GM18502 (cell line): ENCODE measurements around the gene NLK.
"Not testable (repeated sequence)": the region's sequence is repeated elsewhere in the genome, so short reads cannot be mapped to it uniquely, and the experiment has no call there.

ENCODE experiments used
- ATAC-seq: cut with Tn5 transposase; IDR thresholded peaks from one replicate; pipeline ENCODE4 v1.9.1; 2021; ENCODE audit warnings: mild to moderate bottlenecking; ENCODE audit not compliant: unreplicated experiment, poor library complexity

Gene NLK

DNA sequence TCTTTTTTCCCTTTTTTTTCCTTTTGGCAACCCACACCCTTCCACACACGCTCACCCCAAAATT lies at the start of gene NLK:
Gene NLK (plus strand): TSS at position 21 of the 64 bp plus-strand sequence. CDS start 197 bp downstream, outside the sequence.
- no peak for ATAC-seq

DNA sequence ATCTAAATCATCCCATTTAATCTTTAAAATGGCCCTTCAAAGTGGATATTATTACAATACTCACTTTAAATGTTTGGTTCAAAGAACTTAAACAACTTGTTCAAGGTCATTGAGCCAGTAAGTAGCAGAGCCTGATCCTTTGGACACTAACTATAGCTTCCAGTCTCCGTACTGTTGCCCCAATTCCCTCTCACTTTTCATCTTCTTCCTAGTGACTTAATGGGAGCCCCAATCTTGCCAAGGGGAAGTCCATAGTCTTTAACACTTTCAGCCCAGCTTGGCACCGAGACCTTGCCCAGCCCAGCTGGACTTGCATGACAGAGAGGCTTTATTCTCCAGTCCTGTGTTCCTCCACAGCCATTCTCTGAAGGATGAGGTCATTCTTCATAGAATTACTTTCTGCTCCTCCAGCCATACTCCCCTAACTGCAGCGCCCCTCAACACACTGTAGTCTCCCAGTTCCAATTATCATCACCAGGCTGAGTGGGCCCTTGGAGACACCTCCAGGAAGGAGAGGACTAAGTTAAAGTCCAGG lies 49.2 kb upstream of the NLK start:
- no peak for ATAC-seq

DNA sequence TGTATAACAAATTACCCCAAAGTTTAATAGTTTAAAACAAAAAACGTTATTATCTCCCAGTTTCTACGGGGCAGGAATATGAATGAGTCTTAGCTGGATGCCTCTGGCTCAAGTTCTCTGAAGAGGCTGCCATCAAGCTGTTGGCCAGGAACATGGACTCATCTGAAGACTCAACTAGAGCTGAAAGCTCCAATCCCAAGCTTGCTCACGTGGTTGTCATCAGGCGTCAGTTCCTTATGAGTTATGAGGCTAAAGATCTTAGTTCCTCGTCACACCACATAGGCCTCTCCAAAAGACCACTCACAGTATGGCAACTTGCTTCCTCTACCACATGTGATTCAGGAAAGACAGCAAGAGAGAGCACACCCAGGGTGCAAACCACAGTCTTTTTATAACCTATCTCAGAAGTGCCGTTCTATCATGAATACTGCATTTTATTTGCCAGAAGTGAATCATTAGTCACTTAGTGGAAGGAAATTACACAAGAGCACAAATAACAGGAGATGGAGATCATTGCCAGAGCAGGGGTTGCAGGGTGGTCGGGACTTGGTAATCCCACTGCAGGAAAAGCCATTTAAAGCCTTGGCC lies 48.7 kb upstream of the NLK start:
- no peak for ATAC-seq

DNA sequence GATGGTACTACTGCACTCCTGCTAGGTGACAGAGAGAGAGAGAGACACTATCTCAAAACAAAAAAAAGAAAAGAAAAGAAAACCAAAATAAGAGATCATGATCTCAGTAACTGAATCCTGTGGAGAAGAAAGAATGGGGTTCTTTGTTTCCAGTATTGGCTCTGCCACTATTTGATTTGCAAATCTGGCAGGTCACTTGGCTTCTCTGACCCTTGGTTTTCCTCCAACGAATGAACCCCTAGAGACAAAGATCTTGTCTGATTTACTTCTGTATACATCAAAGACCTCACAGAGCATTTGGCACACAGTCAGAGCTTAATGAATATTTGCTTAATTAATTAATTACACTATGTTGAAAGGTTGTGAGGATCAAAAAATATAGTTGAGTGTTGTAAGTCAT lies 47.9 kb upstream of the NLK start:
- ATAC-seq: no peak

DNA sequence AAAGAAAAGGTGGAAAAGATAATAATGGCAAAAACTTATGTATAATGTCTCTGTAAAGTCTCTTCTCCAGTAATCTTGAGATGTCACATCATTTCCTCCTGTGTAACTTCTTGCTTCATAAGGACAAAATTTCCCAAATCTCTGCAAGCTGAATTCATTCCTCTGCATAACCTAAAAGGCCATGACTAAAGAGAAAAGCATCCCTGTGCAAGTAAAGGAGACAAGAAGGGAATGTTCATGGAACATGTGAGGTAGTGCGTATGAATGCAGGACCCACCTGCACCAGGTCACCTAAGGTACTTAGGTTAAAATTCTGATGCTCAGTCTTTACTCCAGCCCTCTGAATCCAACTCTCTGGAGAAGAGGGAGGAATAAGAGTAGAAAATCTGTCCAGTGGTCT lies 46.9 kb upstream of the NLK start:
- ATAC-seq: no peak

DNA sequence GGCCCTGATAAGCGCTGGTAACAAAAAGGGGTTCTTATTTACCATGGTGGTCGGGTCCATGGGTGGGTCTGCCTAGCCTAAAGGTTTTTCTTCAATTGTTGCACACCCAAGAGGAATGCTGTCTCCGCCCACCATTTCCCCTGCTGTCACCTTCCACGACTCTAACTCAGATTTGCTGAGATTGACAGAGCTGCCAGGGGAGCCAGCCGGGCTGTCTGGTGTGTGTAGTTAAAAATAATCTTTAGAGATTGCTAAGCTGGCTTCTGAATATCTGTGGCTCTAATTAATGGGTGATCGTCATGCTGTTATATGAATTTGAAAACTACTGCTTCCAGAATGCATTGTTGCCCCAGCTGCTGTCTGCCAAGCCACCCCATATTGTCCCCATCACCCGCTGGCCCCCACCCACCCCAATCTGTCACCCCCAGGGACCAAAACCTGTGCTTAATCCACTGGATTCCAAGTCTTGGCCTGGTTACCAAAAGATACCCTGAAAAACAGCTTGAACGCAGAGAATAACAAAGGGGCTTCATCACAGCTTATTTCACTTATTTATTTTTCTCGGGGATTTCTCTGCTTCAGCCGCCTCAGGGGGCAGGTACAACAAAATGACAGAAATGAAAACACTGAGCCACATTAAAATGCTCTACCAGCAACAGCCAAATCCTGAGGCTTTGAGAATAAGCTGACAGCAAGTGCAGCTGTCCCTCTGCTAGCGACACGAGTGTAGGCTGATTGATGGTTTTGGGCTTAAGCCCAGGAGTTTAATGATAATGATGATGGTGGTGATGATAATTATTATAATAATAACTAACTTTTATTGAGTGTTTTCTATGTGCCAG lies 46.1 kb upstream of the NLK start:
- no peak for ATAC-seq

DNA sequence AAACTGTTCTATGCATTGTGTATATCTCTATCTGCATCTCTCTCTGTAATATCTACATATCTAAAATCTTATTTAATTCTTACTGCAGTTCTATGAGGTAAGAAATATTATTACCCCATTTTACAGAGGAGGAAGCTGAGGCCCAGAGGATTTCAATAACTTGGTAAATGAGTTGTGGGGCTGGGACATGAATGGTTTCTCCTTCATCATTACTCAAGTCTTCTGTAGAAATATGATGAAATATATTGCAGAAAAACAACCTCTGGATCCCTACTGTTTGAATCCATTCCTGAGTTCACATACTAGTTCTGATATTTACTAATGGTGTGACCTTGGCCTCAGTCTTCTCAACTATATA lies 45.5 kb upstream of the NLK start:
- no peak for ATAC-seq

DNA sequence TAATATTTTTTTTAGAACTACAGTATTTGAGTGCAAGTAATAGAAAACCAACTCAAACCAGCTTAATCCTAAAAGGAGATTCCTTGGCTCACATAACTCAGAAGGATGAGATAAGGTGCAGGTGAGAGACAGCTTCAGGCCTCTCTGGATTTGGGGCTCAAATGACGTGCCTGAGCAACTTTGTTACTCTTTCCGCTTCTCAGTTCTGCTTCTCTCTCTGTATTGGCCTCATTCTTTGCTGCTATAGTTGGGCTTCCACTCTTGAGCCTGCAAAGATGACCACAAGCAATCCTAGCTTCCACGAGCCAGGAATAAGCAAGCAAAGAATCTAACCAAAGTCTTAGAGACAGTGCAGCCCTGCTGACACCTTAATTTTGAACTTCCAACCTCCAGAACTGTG lies 45.0 kb upstream of the NLK start:
- no peak for ATAC-seq

DNA sequence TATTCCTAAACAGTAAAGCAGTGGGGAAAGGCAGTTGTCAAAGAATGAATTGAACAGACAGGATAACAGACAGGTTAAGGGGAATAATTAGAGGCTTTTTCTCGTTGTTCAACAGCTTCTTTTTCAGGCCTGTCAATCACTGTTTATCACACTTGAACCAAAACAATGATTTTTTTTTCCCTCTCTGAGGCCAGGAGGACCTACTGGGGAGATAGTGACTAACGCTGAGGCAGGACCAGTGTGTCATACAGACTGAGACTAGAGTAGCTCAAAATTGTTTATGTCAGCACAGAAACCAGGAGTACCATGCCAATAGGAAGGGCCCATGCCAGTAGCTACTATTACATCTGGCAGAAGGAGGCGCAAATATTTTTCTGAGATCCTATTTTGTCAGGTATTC lies 41.3 kb upstream of the NLK start:
- ATAC-seq: no peak

DNA sequence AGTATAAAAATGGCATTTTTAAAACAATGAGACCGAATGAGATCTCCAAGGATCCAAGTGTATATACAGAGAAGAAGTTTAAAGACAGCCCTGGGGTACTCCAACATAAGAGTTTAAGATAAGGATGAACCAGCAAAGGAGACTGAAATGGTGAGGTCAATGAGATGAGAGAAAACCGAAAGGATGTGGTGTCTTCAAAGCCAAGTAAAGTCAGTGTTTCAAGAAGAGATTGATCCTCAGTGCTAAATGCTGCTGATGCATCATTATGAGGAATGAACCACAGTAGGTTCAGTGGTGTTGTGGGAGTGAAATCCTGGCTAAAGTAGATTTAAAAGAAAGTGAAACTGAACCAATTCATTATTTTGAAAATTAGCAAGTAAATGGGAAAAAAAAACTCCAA lies 38.1 kb upstream of the NLK start:
- ATAC-seq: no peak

DNA sequence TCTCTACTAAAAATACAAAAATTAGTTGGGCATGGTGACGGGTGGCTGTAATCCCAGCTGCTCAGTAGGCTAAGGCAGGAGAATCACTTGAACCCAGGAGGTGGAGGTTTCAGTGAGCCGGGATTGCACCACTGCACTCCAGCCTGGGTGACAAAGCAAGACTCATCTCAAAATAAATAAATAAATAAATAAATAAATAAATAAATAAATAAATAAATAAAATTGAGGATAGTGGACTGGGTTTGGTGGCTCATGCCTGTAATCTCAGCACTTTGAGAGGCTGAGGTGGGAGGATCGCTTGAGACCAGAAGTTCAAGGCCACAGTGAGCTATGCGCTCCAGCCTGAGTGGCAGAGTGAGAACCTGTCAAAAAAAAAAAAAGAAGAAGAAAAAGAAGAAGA lies 34.6 kb upstream of the NLK start:
- not testable (repeated sequence) for ATAC-seq

DNA sequence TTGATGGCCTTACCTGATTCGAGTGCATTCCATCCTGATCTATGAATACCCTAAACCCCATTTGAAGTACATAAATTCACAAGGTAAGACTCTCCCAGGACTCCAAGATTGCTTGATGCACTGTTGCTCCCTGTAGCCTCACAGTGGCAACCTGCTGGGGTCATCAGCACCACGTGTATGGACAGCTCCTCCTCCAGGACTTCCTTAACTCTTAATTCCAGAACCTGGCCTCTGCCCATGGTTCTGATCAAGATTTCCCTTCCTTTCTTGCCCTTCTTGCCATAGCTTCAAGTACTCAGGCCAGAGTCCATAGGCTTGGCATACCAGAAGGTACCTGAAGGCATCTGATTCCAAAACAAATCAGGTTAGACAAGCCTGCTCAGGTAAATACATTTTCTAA lies 34.0 kb upstream of the NLK start:
- ATAC-seq: no peak

DNA sequence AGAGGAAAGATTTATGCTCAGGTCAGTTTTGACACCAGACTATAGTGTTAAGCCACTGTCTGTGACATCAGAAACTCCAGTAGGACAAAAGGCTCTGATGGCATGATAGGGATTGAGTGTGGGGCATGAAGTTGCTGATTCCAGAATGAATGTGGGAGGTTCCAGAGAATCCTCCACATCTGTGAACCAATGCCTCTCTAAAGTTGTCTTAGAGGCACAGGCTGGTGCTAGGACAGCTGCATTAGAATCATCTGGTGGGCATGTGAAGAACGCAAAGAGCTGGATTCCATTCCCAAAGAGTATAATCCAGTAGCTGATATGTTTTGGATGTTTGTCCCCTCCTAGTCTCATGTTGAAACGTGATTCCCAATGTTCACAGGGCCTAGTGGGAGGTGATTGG lies 32.1 kb upstream of the NLK start:
- ATAC-seq: no peak

DNA sequence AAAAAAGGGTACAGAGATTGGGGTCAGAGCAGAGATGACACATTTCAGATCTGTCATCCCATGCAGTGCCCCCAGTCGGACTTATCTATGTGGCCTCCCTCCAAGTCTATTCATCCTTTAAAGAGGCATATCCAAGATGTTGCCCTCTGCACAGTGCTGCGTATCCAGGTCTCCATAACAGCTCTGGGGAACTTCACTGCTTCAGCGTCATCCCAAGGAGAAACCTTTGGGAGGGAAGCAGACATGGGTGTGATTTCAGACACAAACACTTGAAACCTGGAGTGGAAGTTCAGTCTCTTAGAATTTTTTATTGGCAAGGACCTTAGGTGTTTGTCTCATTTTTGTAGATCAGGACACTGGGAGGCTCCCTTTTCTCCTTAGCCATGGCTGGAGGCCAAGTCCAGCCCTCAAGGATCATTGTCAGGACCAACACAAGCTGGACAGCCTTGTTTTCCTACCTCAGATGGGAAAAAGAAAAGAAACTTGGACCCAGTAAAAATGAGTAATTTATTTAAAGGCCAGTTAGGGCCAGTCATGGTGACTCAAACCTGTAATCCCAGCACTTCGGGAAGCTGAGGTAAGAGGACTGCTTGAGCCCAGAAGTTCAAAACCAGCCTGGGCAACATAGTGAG lies 23.9 kb upstream of the NLK start:
- ATAC-seq: no peak

DNA sequence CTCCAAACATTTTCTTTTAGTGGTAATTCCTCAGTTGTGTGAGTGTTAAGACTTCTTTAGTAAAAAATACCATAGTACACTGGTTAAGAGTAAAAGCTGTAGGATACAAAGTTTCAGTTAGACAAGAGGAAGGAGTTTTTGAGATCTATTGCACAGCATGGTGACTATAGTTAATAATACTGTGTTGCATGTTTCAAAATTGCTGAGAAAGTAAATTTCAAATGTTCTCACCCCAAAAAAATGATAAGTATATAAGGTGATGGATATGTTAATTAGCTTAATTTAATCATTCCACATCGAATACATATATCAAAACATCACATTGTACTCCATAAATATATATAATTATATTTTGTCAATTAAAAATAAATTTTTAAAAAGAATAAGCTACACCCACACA lies 22.0 kb upstream of the NLK start:
- no peak for ATAC-seq

DNA sequence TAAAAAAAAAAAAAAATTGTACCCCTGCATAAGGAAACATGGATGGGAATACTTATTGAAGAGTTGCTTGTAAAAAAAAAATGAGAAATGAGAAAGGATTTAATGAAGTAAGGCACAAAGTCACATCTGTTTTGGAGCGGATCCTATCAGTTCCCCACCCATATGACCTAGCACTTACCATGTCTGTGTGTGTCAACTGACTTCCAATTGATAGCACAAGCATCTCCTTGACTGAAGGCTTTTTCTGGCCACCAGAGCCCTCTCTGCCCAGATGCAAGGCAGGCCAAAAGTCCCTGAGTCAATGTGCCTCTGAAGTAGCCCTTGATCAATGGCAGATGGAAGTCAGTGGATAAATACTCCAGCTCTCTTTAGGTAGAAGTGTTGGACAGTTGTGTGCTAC lies 13.4 kb upstream of the NLK start:
- ATAC-seq: no peak

DNA sequence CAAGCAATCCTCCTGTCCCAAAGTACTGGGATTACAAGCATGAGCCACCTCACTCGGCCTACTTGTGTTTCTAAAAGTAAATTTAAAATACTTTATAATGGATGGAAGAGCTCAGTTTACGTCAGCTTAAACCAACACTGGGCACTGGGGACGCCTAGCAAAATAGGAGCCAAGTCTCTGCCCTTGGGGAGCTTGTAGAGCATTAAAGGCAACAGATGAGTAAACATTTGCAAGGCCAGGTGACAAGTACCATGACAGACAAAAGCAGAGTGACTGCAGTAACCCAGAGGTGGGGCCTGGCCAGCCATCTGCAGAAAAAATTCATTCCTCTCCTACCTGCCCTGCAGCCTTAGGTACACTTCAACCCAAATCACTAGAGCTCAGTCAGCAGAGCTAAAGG lies 12.1 kb upstream of the NLK start:
- no peak for ATAC-seq

DNA sequence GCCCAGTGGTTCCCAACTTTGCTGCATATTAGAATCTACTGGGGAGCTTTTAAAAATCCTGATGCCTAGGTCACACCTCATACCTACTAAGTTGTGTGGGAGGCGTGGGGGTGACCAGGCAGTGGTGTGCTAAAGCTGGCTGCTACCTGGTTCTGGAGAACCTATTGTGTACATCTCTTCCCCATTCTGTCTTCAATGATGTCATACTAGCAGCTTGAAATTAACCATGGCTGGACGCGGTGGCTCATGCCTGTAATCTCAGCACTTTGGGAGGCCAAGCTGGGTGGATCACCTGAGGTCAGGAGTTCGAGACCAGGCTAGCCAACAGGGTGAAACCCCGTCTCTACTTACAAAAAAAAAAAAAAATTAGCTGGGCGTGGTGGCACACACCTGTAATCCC lies 11.3 kb upstream of the NLK start:
- ATAC-seq: no peak

DNA sequence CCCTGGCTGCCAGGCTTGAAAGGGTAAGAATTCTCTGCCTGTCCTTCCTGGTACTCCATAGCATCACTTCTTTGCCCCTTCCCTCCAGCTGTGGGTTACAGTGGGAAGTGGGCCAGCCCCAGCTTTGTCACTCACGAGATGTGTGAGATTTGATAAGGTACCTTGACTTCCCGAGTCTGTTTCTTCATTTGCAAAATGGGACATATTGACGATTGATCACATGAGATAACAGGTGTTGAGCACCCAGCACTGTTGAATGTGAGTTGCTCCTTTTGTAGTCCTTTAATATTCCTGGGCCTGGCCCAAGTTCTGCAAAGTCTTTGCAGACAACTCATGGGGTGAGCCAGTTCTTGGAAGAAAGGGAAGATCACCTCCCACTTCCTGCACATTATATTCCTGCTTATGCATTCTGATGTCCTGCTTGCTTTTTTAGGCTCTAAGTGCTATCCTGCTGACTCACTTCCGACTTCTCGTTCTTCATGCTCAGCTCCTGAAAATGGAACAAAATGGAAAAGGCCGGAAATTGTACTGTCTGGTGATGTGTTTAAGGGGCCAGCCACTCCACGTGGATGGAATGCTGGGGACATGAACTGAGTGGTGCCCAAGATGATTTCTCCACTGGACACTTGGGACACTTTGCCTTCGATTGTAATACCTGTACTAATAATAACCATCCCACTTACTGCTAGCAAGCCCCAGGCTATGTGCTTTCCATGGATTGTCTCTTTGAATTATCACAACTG lies 8.3 kb upstream of the NLK start:
- ATAC-seq: no peak

DNA sequence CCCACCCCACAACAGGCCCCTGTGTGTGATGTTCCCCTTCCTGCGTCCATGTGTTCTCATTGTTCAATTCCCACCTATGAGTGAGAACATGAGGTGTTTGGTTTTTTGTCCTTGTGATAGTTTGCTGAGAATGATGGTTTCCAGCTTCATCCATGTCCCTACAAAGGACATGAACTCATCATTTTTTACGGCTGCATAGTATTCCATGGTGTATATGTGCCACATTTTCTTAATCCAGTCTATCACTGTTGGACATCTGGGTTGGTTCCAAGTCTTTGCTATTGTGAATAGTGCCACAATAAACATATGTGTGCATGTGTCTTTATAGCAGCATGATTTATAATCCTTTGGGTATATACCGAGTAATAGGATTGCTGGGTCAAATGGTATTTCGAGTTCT lies 7.0 kb upstream of the NLK start:
- ATAC-seq: not testable (repeated sequence)

DNA sequence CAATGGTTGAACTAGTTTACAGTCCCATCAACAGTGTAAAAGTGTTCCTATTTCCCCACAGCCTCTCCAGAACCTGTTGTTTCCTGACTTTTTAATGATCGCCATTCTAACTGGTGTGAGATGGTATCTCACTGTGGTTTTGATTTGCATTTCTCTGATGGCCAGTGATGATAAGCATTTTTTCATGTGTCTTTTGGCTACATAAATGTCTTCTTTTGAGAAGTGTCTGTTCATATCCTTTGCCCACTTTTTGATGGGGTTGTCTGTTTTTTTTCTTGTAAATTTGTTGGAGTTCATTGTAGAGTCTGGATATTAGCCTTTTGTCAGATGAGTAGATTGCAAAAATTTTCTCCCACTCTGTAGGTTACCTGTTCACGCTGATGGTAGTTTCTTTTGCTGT lies 6.6 kb upstream of the NLK start:
- not testable (repeated sequence) for ATAC-seq

DNA sequence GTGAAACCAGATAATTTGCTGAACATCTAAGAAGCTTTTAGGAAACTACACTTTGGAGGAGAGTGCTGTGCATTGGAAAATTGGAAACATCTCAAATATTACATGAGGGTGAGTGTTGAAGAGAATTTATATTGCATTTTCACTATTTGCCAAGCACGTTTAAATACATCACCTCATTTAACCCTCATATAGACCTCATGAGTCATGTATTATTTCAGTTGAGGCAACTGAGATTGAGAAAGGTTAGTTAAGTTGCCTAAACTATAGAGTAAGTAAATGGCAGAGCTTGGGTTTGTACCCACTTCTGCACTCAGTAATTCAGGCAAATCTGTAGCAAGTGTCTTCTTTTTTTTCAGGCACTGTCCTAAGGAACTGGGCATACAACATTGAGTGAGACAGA lies 3.7 kb upstream of the NLK start:
- no peak for ATAC-seq
